ENCODE measurements around the gene SSH2.
"Not testable (repeated sequence)": the region's sequence is repeated elsewhere in the genome, so short reads cannot be mapped to it uniquely, and the experiment has no call there.

SSH2 gene

GRCh38 chr17:29929006-29929532 lies 959 bp downstream of the SSH2 start:
- DNase-seq (ENCODE audit: low read depth in 2 of 2): peak in 1 of 2 donors; percentile 4

GRCh38 chr17:29927546-29927945 lies 2.5 kb downstream of the SSH2 start:
- no peak for DNase-seq (ENCODE audit: low read depth in 2 of 2)

GRCh38 chr17:29924786-29925185 lies 5.2 kb downstream of the SSH2 start:
- no peak for DNase-seq (ENCODE audit: low read depth in 2 of 2)

GRCh38 chr17:29918922-29919856 lies 10.8 kb downstream of the SSH2 start:
- no peak for DNase-seq (ENCODE audit: low read depth in 2 of 2)

- DNase-seq (ENCODE audit: low read depth in 2 of 2): no peak
Observed at GRCh38 chr17:29918016-29918415, 12.0 kb downstream of the SSH2 start.

- DNase-seq (ENCODE audit: low read depth in 2 of 2): no peak
Observed at GRCh38 chr17:29914819-29915537, 15.1 kb downstream of the SSH2 start.

GRCh38 chr17:29911641-29912177 lies 18.3 kb downstream of the SSH2 start:
- no peak for DNase-seq (ENCODE audit: low read depth in 2 of 2)

GRCh38 chr17:29909236-29910003 lies 20.6 kb downstream of the SSH2 start:
- DNase-seq (ENCODE audit: low read depth in 2 of 2): no peak

GRCh38 chr17:29906969-29907368 lies 23.1 kb downstream of the SSH2 start:
- DNase-seq (ENCODE audit: low read depth in 2 of 2): no peak

GRCh38 chr17:29905879-29906167 lies 24.2 kb downstream of the SSH2 start:
- DNase-seq (ENCODE audit: low read depth in 2 of 2): no peak

GRCh38 chr17:29905086-29905878 lies 24.7 kb downstream of the SSH2 start:
- no peak for DNase-seq (ENCODE audit: low read depth in 2 of 2)

- no peak for DNase-seq (ENCODE audit: low read depth in 2 of 2)
Observed at GRCh38 chr17:29903471-29903870, 26.6 kb downstream of the SSH2 start.

GRCh38 chr17:29897136-29897535 lies 32.9 kb downstream of the SSH2 start:
- DNase-seq (ENCODE audit: low read depth in 2 of 2): not testable (repeated sequence)

GRCh38 chr17:29892201-29892600 lies 37.8 kb downstream of the SSH2 start:
- DNase-seq (ENCODE audit: low read depth in 2 of 2): no peak

- no peak for DNase-seq (ENCODE audit: low read depth in 2 of 2)
Observed at GRCh38 chr17:29891131-29891530, 38.9 kb downstream of the SSH2 start.

GRCh38 chr17:29885031-29885640 lies 44.9 kb downstream of the SSH2 start:
- DNase-seq (ENCODE audit: low read depth in 2 of 2): no peak

GRCh38 chr17:29883497-29883896 lies 46.5 kb downstream of the SSH2 start:
- no peak for DNase-seq (ENCODE audit: low read depth in 2 of 2)

GRCh38 chr17:29881256-29881655 lies 48.8 kb downstream of the SSH2 start:
- no peak for DNase-seq (ENCODE audit: low read depth in 2 of 2)

GRCh38 chr17:29880031-29880430 lies 50.0 kb downstream of the SSH2 start:
- DNase-seq (ENCODE audit: low read depth in 2 of 2): no peak

GRCh38 chr17:29874931-29875596 lies 55.0 kb downstream of the SSH2 start:
- no peak for DNase-seq (ENCODE audit: low read depth in 2 of 2)
